ENCODE results near the gene SPINT1. TPM values are rescaled to one million over a fixed set of nuclear protein-coding genes. Genes with fewer than 3 reads are reported as not detected.
A peak's percentile ranks its signal among the peaks of the same experiment; 100 is the strongest.

SPINT1 gene
- total RNA-seq, 1 donor from 2014 or later = 8.7 TPM

DNA sequence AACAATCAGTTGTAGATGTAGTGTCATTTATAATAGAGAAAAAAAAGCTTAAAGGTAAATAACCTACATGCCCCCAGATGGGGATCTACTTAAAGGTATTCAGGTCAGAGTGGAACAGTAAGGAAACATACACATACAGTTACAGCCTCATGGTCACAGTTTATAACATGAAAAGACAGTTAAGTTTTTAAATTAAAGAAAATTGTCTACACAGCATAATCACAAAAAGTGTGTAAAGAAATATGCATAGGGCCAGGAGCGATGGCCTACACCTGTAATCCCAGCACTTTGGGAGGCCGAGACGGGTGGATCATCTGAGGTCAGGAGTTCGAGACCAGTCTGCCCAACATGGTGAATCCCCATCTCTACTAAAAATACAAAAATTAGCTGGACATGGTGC lies 23.4 kb downstream of the SPINT1 start:
- DNase-seq (no peak), ATAC-seq (ENCODE audit: low read depth) (no peak)
- H3K27ac Mint-ChIP-seq = no peak overlapping the region
- ChIA-PET POLR2A (interaction anchor here (0.8 kb wide), 1 partner anchor 801 kb away, joined by 3 read pairs; no protein-coding TSS in a partner anchor), CTCF (interaction anchor here (1.5 kb wide), 1 partner anchor 8 kb away, joined by 3 read pairs; no protein-coding TSS in a partner anchor)
- peaks cover 11% of the 10 kb centered on the region for H3K4me1 Mint-ChIP-seq
- TF ChIP-seq, protein P1, sequence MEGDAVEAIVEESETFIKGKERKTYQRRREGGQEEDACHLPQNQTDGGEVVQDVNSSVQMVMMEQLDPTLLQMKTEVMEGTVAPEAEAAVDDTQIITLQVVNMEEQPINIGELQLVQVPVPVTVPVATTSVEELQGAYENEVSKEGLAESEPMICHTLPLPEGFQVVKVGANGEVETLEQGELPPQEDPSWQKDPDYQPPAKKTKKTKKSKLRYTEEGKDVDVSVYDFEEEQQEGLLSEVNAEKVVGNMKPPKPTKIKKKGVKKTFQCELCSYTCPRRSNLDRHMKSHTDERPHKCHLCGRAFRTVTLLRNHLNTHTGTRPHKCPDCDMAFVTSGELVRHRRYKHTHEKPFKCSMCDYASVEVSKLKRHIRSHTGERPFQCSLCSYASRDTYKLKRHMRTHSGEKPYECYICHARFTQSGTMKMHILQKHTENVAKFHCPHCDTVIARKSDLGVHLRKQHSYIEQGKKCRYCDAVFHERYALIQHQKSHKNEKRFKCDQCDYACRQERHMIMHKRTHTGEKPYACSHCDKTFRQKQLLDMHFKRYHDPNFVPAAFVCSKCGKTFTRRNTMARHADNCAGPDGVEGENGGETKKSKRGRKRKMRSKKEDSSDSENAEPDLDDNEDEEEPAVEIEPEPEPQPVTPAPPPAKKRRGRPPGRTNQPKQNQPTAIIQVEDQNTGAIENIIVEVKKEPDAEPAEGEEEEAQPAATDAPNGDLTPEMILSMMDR (IDR thresholded peaks at IDR 0.05) = no peak
- H3K27me3 Mint-ChIP-seq = no peaks in the 10 kb centered on the region
- H3K36me3 Mint-ChIP-seq (ENCODE audit: low read depth) = no peaks in the 10 kb centered on the region
- intact Hi-C loops (cut with micrococcal nuclease) = no loop called here
- no peak overlapping the region for H3K4me3 Mint-ChIP-seq
- no peaks in the 10 kb centered on the region for H3K9me3 Mint-ChIP-seq

DNA sequence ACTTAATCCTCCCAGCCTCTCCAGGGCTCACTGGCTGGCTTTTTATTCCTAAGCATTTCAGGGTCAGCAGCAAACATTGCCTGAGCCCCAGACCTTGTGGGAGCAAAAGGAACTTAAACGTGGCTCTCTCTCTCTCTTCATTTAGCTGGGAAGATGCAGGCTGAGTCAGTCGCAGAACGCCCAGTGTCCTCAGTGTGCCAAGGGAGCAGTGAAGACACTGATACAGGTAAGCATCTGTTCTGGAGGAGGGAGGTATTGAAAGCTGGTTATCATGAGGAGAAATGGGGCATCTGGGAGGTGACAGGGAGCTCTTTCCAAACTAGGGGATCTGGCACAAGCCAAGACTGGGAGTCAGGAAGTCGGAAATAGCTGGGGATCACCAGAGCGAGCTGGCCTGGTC lies 25.8 kb downstream of the SPINT1 start:
- intact Hi-C loops (cut with micrococcal nuclease) = no loop called here
- ChIA-PET CTCF (interaction anchor here (3.1 kb wide), 1 partner anchor 11 kb away, joined by 28 read pairs; no protein-coding TSS in a partner anchor), POLR2A (interaction anchor here (1.2 kb wide), 1 partner anchor 24 kb away, joined by 3 read pairs; the partner anchor contains the start of gene VPS18)
- H3K27me3 Mint-ChIP-seq = no peaks in the 10 kb centered on the region
- TF ChIP-seq, protein P1 (IDR thresholded peaks at IDR 0.05) = no peak
- ATAC-seq (ENCODE audit: low read depth) (no peak), DNase-seq (no peak)
- no peaks in the 10 kb centered on the region for H3K36me3 Mint-ChIP-seq (ENCODE audit: low read depth)
- H3K27ac Mint-ChIP-seq = no peak overlapping the region
- peaks cover 21% of the 10 kb centered on the region for H3K4me1 Mint-ChIP-seq
- no peak overlapping the region for H3K4me3 Mint-ChIP-seq
- no peaks in the 10 kb centered on the region for H3K9me3 Mint-ChIP-seq

DNA sequence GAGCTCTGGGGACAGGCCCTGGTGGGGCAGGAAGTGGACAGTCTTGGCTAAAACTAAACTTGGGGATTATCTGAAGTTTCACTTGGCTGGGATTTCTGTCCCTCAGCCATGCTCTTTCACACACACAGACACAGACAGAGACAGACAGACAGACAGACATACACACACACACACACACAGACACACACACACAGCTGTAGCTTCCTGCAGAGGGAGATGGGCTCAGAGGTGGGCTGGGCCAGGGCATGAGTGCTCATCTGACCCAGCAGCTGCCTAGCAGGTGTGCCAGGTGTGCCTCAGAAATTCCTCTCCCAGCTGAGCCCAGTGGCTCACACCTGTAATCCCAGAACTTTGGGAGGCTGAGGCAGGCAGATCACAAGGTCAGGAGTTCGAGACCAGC lies 26.9 kb downstream of the SPINT1 start:
- Mint-ChIP-seq H3K9me3 (no peaks in the 10 kb centered on the region), H3K27me3 (no peaks in the 10 kb centered on the region), H3K36me3 (ENCODE audit: low read depth) (no peaks in the 10 kb centered on the region), H3K27ac (no peak overlapping the region), H3K4me1 (peaks cover 23% of the 10 kb centered on the region), H3K4me3 (no peak overlapping the region)
- ChIA-PET CTCF (interaction anchor here (0.8 to 3.1 kb wide), 3 partner anchors 12 to 23 kb away, joined by 3 to 28 read pairs (median 6); partner anchors contain the start of gene VPS18), POLR2A (interaction anchor here (0.8 to 1.0 kb wide), 2 partner anchors 176 to 462 kb away, joined by 4 to 5 read pairs; partner anchors contain the start of genes OIP5 and RAD51)
- intact Hi-C loops (cut with micrococcal nuclease) = no loop called here
- TF ChIP-seq, protein P1 (IDR thresholded peaks at IDR 0.05) = no peak
- DNase-seq = no peak
- no peak for ATAC-seq (ENCODE audit: low read depth)

DNA sequence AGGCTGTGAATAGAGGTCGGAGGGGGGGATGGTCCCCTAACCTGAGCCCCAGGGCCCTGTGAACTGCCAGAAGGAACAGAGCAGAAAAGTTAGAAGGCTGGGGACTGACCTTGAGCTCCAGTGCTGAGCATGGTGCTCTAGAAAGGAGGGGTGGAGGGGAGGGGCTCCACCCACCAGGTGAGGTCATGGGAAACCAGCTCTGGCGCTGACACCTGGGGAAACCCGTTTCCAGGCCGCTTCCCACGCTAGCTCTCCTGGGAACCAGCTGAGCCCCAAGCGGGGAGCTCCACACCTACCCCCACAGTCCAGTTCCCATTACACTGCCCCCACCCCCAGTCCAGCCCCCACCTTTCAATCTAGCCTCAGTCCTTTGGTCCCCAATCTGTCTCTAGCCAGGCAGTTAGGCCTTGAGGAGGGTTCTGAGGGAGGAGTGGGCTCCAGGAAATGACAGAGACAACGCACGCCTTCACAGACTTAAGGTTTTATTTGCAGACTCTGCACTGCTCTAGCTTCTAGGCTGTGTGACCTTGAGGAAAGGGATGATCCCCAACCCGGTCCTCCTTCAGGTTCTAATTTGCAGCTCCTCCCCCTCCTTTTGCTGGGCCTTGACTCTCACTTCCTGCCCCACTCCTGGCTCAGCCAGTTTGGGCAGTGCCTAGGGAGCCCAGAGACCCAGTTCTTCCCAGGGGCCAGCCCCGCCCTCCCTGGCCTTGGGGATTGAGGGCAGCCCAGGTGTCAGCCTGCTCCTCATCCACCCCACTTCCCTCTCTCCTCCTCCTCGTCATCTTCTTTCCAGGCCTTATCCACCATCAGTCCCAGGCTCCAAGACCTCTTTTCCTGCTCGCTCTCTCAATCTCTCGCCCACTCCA lies 28.1 kb downstream of the SPINT1 start:
- Mint-ChIP-seq H3K9me3 (no peaks in the 10 kb centered on the region), H3K36me3 (ENCODE audit: low read depth) (no peaks in the 10 kb centered on the region), H3K4me3 (peak overlapping the region; percentile 42), H3K4me1 (peaks cover 24% of the 10 kb centered on the region), H3K27ac (no peak overlapping the region), H3K27me3 (peaks cover 2% of the 10 kb centered on the region)
- ChIA-PET CTCF (interaction anchor here (0.8 to 3.1 kb wide), 4 partner anchors 13 to 90 kb away, joined by 3 to 28 read pairs (median 4); partner anchors contain the start of gene VPS18), POLR2A (interaction anchor here (0.6 to 1.4 kb wide), 6 partner anchors 8 to 531 kb away, joined by 3 to 6 read pairs (median 4); partner anchors contain the start of genes RAD51 and VPS18)
- TF ChIP-seq, protein P1 (IDR thresholded peaks at IDR 0.05) = no peak
- DNase-seq (no peak), ATAC-seq (ENCODE audit: low read depth) (peak; percentile 16)
- intact Hi-C loops (cut with micrococcal nuclease) = no loop called here

All from activated B cell treated with CpG ODN at 0.5 μM for 24 hours (primary cell).